Transverse colon (tissue), 4 donors: ENCODE results near the gene GRM7. TPM values are rescaled to one million over a fixed set of nuclear protein-coding genes. Genes with fewer than 3 reads are reported as not detected.

Experiments
- DNase-seq: peaks from one replicate; pipeline ENCODE4 v3.0.0-alpha.2; 2019
- H3K27ac ChIP-seq, 4 donors: fragments of 200-600 bp; sonication (generic); 2 replicates each; pipeline ENCODE4 v1.5.1; 2016 to 2018; ENCODE audit warnings: inconsistent platforms in 4 of 4
- H3K27me3 ChIP-seq: fragments of 200-600 bp; sonication (generic); 2 replicates; pipeline ENCODE4 v1.5.1; 2017; ENCODE audit warnings: inconsistent platforms
- H3K36me3 ChIP-seq, 4 donors: fragments of 200-600 bp; sonication (generic); 2 replicates each; pipeline ENCODE4 v1.5.1; 2017 to 2019; ENCODE audit warnings: inconsistent platforms in 4 of 4
- H3K4me1 ChIP-seq, 4 donors: fragments of 200-600 bp; sonication (generic); 2 replicates each; pipeline ENCODE4 v1.5.1; 2017 to 2020; ENCODE audit warnings: inconsistent platforms in 4 of 4
- H3K4me3 ChIP-seq, 4 donors: fragments of 200-600 bp; sonication (generic); 1 replicate in 1 of 4; 2 replicates in 3 of 4; pipeline versions ENCODE4 v1.5.1 to v1.6.1; 2017 to 2019; ENCODE audit warnings: inconsistent platforms in 4 of 4
- H3K9me3 ChIP-seq, 2 donors: fragments of 200-600 bp; sonication (generic); 2 replicates each; pipeline ENCODE4 v1.5.1; 2017 to 2019; ENCODE audit warnings: inconsistent platforms in 2 of 2
- EP300 ChIP-seq: sonication (generic); formaldehyde crosslinking; IDR thresholded peaks from one replicate; pipeline ENCODE4 v1.6.1; 2017; ENCODE audit warnings: antibody characterized with exemption, low read depth
- POLR2A ChIP-seq: fragments of 450-650 bp; IDR thresholded peaks from one replicate; pipeline ENCODE4 v1.6.1; 2016; ENCODE audit warnings: antibody characterized with exemption, mild to moderate bottlenecking, moderate library complexity
- POLR2AphosphoS5 ChIP-seq, 3 donors: sonication (generic); formaldehyde crosslinking; IDR thresholded peaks; one replicate each; pipeline ENCODE4 v1.6.1; 2016; ENCODE audit warnings: antibody characterized with exemption in 3 of 3
- WGBS, 2 donors: methylation state at CpG; one replicate each; pipeline ENCODE4 v1.1.5; 2018; ENCODE audit warnings: low coverage in 1 of 2; 5-methylcytosine and 5-hydroxymethylcytosine counted together
- in situ Hi-C, 4 donors: fragments of 200-750 bp; cut with MboI; loops; one replicate each; pipeline versions ENCODE4 v1.15.0 to v1.15.1; 2017; ENCODE audit warnings: low sequenced_read_pairs in 3 of 4, low pct_ligation_motif_present in 1 of 4, low pct_unique_long_range_greater_than_20kb in 1 of 4
- intact Hi-C: fragments of 100-400 bp; cut with DNase I; formaldehyde crosslinking; loops from one replicate; pipeline ENCODE4 v1.15.1; 2023; ENCODE audit warnings: low total_unique reads
- total RNA-seq, 4 donors: library from RNA; depleted of rRNA; stranded (reverse); fragments of >200 nt; gene quantifications; one replicate each; pipeline ENCODE4 v1.1.0, GENCODE V29; 2016
- TF ChIP-seq, protein P1 (sequence below), 5 experiments: fragments of 200-600 bp in 3 of 5; fragments of 450-650 bp in 2 of 5; sonication (generic) in 3 of 5; IDR thresholded peaks; 1 replicate in 2 of 5; 2 replicates in 3 of 5; pipeline ENCODE4 v1.5.1; 2016 to 2017; ENCODE audit warnings: antibody characterized with exemption in 5 of 5, inconsistent platforms in 3 of 5, mild to moderate bottlenecking in 2 of 5, moderate library complexity in 1 of 5

The GRM7 gene
- total RNA-seq, 4 donors from 2014 or later, result 0.14 to 0.20 (median 0.16) TPM; not detected in 1

- in situ Hi-C loops (no loop called here), intact Hi-C loops (no loop called here)
- Histone ChIP-seq H3K9me3 (no peaks in the 10 kb centered on the region), H3K27ac (no peak overlapping the region), H3K36me3 (no peaks in the 10 kb centered on the region), H3K4me1 (no peaks in the 10 kb centered on the region), H3K27me3 (no peaks in the 10 kb centered on the region), H3K4me3 (no peak overlapping the region)
- TF ChIP-seq, protein P1, sequence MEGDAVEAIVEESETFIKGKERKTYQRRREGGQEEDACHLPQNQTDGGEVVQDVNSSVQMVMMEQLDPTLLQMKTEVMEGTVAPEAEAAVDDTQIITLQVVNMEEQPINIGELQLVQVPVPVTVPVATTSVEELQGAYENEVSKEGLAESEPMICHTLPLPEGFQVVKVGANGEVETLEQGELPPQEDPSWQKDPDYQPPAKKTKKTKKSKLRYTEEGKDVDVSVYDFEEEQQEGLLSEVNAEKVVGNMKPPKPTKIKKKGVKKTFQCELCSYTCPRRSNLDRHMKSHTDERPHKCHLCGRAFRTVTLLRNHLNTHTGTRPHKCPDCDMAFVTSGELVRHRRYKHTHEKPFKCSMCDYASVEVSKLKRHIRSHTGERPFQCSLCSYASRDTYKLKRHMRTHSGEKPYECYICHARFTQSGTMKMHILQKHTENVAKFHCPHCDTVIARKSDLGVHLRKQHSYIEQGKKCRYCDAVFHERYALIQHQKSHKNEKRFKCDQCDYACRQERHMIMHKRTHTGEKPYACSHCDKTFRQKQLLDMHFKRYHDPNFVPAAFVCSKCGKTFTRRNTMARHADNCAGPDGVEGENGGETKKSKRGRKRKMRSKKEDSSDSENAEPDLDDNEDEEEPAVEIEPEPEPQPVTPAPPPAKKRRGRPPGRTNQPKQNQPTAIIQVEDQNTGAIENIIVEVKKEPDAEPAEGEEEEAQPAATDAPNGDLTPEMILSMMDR (IDR thresholded peaks at IDR 0.05), result no peak
- no peak for TF ChIP-seq POLR2AphosphoS5 (IDR thresholded peaks at IDR 0.05)
- no peak for TF ChIP-seq EP300
- TF ChIP-seq POLR2A, result no peak
- WGBS, 2 donors, result 86 to 88% methylated on average over 1 of the region's 1 CpG
- no peak for DNase-seq
These were observed 659.7 kb downstream of the GRM7 start for GRCh38 chr3:7520593-7520992.

GRCh38 chr3:7536510-7536909, 675.6 kb downstream of the GRM7 start:
- no peak for DNase-seq
- Histone ChIP-seq H3K4me3 (no peak overlapping the region), H3K27me3 (no peaks in the 10 kb centered on the region), H3K9me3 (no peaks in the 10 kb centered on the region), H3K36me3 (no peaks in the 10 kb centered on the region), H3K27ac (no peak overlapping the region), H3K4me1 (no peaks in the 10 kb centered on the region)
- TF ChIP-seq POLR2A, result no peak
- no peak for TF ChIP-seq EP300
- TF ChIP-seq, protein P1 (IDR thresholded peaks at IDR 0.05), result no peak
- no peak for TF ChIP-seq POLR2AphosphoS5 (IDR thresholded peaks at IDR 0.05)
- in situ Hi-C loops (no loop called here), intact Hi-C loops (no loop called here)

DNA sequence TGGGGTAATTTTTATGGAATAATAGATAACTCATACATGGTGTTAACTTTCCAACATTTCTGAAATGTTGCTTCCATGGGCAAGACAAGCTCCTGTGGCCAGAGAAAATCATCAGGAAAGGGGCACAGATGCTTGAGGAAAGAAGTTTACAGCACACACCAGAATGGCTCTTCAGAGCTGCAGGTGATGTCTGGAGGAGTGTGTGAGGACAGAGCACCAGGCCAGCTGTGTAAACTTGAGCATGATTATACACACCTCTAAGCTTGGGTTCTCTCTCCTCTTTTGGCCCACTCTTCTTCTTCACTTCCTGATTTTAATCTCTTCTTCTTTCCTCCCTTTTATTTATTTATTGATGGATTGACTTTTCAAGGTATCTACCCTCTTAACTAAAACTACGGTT, 676.0 kb downstream of the GRM7 start:
- intact Hi-C loops (no loop called here), in situ Hi-C loops (no loop called here)
- Histone ChIP-seq H3K27me3 (no peaks in the 10 kb centered on the region), H3K4me3 (no peak overlapping the region), H3K27ac (no peak overlapping the region), H3K9me3 (no peaks in the 10 kb centered on the region), H3K4me1 (no peaks in the 10 kb centered on the region), H3K36me3 (no peaks in the 10 kb centered on the region)
- TF ChIP-seq, protein P1 (IDR thresholded peaks at IDR 0.05), result no peak
- TF ChIP-seq POLR2A (no peak), EP300 (no peak), POLR2AphosphoS5 (IDR thresholded peaks at IDR 0.05) (no peak)
- no peak for DNase-seq
- WGBS, 2 donors, result 96 to 100% methylated on average over 1 of the region's 1 CpG

DNA sequence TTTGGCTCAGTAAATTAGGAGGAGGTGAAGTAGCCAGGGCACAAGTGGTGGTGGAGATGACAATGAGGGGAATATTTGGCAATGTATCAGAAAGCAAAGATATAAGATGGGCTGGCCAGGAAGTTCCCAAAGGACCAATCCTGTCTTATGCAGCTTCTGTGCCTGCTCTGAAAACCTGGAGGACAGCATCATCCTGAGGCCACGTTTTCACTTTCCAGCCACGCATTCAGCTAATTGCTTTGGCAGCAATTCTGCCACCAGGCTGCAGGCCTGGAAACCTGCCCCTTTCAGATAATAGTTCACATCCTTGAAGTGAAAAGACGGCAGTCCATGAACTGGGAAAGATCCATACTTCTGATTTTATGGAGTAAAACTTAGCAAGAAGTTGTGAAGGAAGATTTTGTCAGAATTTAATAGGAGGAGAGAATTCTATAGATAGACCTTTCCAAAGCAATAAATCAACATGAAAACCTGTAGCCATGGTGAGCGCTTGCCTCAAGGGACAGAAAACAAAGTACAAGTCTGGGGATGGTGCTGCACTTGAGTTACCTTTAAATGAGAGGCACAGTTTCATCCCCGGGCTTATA, 682.5 kb downstream of the GRM7 start:
- intact Hi-C loops, result no loop called here

More for the DNA sequence above, 682.5 kb downstream of the GRM7 start:
- Histone ChIP-seq H3K9me3 (no peaks in the 10 kb centered on the region), H3K27me3 (no peaks in the 10 kb centered on the region), H3K27ac (no peak overlapping the region), H3K4me3 (no peak overlapping the region), H3K4me1 (no peaks in the 10 kb centered on the region), H3K36me3 (no peaks in the 10 kb centered on the region)
- in situ Hi-C loops, result no loop called here
- no peak for TF ChIP-seq POLR2A
- no peak for TF ChIP-seq EP300
- no peak for TF ChIP-seq POLR2AphosphoS5 (IDR thresholded peaks at IDR 0.05)
- TF ChIP-seq, protein P1 (IDR thresholded peaks at IDR 0.05), result no peak
- no peak for DNase-seq
- 54% methylated on average over 4 to 5 of the region's 5 CpGs for WGBS, 2 donors
